Measurements from ENCODE around the gene FGD5. TPM values are rescaled to one million over a fixed set of nuclear protein-coding genes. Genes with fewer than 3 reads are reported as not detected.

Gene FGD5
- total and polyA plus RNA-seq, 9 of the 15 experiments (the other 6 are each of a cell fraction or from before 2014, with no cell fraction given) = 0.18 TPM; not detected in 8

DNA sequence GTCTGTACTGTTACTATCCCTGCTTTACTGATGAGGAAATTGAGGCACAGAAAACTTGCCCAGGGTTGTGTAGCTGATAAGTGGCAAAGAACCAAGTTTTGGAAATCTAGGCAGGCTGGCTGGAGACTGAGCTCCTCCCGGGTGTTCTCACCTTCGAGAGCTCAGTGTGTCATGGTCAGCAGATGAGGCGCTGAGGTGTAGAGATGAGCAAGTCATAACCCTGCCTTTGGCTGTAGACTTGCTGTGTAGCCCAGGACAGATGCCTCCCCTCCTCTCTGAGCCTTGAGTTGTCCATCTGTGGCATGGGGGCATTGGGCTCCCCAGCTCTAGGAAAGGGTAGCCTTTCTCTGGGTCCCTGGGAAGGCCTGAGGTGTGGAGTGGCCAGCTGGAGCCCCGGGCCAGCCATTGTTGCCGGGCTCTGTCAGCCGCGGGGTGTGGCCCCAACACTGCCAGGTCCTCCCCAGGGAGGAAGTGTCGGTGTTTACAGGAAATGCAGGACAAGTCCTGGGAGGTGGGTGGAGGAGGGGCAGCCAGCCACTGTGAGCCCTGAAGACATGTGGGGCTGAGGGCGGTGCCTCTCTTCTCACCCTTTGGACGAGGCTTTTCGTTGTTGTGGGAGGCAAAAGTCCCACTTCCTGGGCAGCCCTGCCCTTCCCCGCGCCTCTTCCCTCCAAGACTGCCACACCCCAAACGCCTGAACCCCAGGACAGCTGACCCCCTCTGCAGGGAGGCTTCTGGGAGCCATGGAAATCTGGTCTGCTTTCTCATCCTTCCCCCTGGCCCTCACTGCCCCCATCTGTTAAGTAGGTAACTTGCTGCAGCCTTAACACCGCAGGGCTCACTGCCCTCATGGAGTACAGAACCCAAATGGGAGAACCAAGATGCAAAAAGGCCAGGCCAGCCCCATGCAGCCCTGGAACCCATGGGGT is 29.1 kb downstream of the FGD5 start (continued):
- no peak for TF ChIP-seq POU5F1 (IDR thresholded peaks at IDR 0.05; ENCODE audit: borderline replicate concordance, low read depth, low read length, partially characterized antibody)
- no peak for TF ChIP-seq PHB2 (IDR thresholded peaks at IDR 0.05; ENCODE audit: low read depth)
- peak; percentile 80 for TF ChIP-seq GABPA (tag; conservative IDR thresholded peaks at IDR 0.05; ENCODE audit: low read depth)
- TF ChIP-seq NRF1 (conservative IDR thresholded peaks at IDR 0.05 in 1 of 2, IDR thresholded peaks at IDR 0.05 in 1 of 2) = 0 out of 4 replicates have a peak, but pooled peaks of 1 of the 2 experiments have one; percentile 18
- TF ChIP-seq MTA3 (IDR thresholded peaks at IDR 0.05; ENCODE audit: borderline replicate concordance) = no peak; the same call in 1 of the 2 replicates
- TF ChIP-seq ZNF766 (CRISPR knock-in tag; conservative IDR thresholded peaks at IDR 0.05) = 0 out of 2 replicates have a peak, but pooled peaks have one; percentile 30
- peak; percentile 53 for TF ChIP-seq ETV1 (tag; conservative IDR thresholded peaks at IDR 0.05; ENCODE audit: low read depth)
- TF ChIP-seq HDAC8 (tag; IDR thresholded peaks at IDR 0.05) = peak; percentile 79

DNA sequence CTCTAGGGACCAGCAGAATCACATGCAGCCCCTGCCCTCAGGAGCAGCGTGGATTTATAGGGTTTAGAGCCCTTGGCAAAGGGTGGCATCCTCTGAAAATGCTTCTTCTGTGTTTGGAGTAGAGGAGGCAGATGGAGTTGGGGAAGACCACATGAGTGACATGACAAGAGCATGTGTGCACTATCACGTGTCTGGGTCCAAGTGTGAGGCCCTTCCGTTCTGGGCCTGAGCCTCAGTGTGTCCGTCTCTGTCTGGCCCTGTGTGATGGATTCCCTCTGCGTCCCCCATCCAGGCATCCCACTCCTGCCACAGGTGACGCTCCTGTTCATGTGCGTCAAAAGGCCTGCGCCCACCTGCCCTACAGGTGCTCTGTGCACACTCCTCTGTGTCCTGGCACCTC is 30.1 kb downstream of the FGD5 start:
- H3K9me1 ChIP-seq (ENCODE audit: control insufficient read depth, insufficient read depth, low read length) = no peaks in the 10 kb centered on the region
- no peak overlapping the region for H3K4me2 ChIP-seq (ENCODE audit: insufficient read depth, low read length)
- in situ Hi-C loops (cut with MboI) = no loop called here
- no peaks in the 10 kb centered on the region for H3K9me3 ChIP-seq (replicated peaks; ENCODE audit: control insufficient read depth, insufficient read depth, low read depth, low read length)
- no peak overlapping the region for H3K27ac ChIP-seq (ENCODE audit: extremely low read depth, low read depth, low read length)
- TF ChIP-seq CBFB (CRISPR knock-in tag; IDR thresholded peaks at IDR 0.05) (peak; percentile 66; the same call in 1 of the 2 replicates), GATAD2B (IDR thresholded peaks at IDR 0.05; ENCODE audit: borderline replicate concordance) (no peak), ZNF444 (CRISPR knock-in tag; IDR thresholded peaks at IDR 0.05) (no peak), ZNF707 (CRISPR knock-in tag; conservative IDR thresholded peaks at IDR 0.05) (no peak), L3MBTL2 (IDR thresholded peaks at IDR 0.05) (0 out of 2 replicates have a peak, but pooled peaks have one; percentile 17)
- TF ChIP-seq, protein P1, sequence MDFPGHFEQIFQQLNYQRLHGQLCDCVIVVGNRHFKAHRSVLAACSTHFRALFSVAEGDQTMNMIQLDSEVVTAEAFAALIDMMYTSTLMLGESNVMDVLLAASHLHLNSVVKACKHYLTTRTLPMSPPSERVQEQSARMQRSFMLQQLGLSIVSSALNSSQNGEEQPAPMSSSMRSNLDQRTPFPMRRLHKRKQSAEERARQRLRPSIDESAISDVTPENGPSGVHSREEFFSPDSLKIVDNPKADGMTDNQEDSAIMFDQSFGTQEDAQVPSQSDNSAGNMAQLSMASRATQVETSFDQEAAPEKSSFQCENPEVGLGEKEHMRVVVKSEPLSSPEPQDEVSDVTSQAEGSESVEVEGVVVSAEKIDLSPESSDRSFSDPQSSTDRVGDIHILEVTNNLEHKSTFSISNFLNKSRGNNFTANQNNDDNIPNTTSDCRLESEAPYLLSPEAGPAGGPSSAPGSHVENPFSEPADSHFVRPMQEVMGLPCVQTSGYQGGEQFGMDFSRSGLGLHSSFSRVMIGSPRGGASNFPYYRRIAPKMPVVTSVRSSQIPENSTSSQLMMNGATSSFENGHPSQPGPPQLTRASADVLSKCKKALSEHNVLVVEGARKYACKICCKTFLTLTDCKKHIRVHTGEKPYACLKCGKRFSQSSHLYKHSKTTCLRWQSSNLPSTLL (IDR thresholded peaks at IDR 0.05) = no peak
- TF ChIP-seq, protein P2, sequence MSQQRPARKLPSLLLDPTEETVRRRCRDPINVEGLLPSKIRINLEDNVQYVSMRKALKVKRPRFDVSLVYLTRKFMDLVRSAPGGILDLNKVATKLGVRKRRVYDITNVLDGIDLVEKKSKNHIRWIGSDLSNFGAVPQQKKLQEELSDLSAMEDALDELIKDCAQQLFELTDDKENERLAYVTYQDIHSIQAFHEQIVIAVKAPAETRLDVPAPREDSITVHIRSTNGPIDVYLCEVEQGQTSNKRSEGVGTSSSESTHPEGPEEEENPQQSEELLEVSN (IDR thresholded peaks at IDR 0.05; ENCODE audit: borderline replicate concordance in 1 of 2, extremely low read depth in 1 of 2, insufficient read depth in 1 of 2, insufficient read length in 1 of 2, low read depth in 1 of 2, low read length in 1 of 2, poor library complexity in 1 of 2, severe bottlenecking in 1 of 2) = peak in 1 of 2 experiments; percentile 13
- CTCF ChIA-PET (ENCODE audit: low intra/inter-chr PET ratio) = no interaction called here
- no TSS peak for BruUV-seq (replicated peaks)
- H3K4me3 ChIP-seq = no peak overlapping the region
- WGBS (ENCODE audit: insufficient coverage, low coverage, missing lambda C conversion rate) = 45% methylated on average over 8 of the region's 8 CpGs
- POLR2A ChIA-PET = interaction anchor here (1.0 to 3.0 kb wide), 2 partner anchors 13 kb away, joined by 3 to 8 read pairs; no protein-coding TSS in a partner anchor
- no peak for ATAC-seq
- peaks cover 20 to 42% of the 10 kb centered on the region in 2 experiments for H3K27me3 ChIP-seq (ENCODE audit: control insufficient read depth in 2 of 2, insufficient read depth in 2 of 2, low read length in 2 of 2)
- no peak overlapping the region for H3K9ac ChIP-seq (ENCODE audit: insufficient read depth in 1 of 2, low read depth in 2 of 2, low read length in 2 of 2)
- H3K36me3 ChIP-seq (ENCODE audit: control insufficient read depth, insufficient read depth, low read length) = no peaks in the 10 kb centered on the region
- peaks cover 7 to 14% of the 10 kb centered on the region in 2 experiments; a peak in 4 of 5 replicates for H3K4me1 ChIP-seq (replicated peaks in 1 of 2; ENCODE audit: control insufficient read depth in 2 of 2, insufficient read depth in 2 of 2, low read length in 2 of 2)
- 0 out of 2 replicates have a peak overlapping the region, but pooled peaks have one; percentile 90 for H2AFZ ChIP-seq (ENCODE audit: low read depth, low read length)
- intact Hi-C loops (cut with micrococcal nuclease) = no loop called here
- FAIRE-seq = peak; percentile 63
- no peaks in the 10 kb centered on the region for H4K20me1 ChIP-seq (replicated peaks; ENCODE audit: control insufficient read depth, insufficient read depth, low read length)
- H3K79me2 ChIP-seq (ENCODE audit: control insufficient read depth, insufficient read depth, low read length) = no peaks in the 10 kb centered on the region
- no peak for DNase-seq (ENCODE audit: extremely low read depth in 1 of 4, low spot score in 3 of 4)

Data from K562 (cell line).